Measurements from ENCODE around the gene FEZF2.

DNA sequence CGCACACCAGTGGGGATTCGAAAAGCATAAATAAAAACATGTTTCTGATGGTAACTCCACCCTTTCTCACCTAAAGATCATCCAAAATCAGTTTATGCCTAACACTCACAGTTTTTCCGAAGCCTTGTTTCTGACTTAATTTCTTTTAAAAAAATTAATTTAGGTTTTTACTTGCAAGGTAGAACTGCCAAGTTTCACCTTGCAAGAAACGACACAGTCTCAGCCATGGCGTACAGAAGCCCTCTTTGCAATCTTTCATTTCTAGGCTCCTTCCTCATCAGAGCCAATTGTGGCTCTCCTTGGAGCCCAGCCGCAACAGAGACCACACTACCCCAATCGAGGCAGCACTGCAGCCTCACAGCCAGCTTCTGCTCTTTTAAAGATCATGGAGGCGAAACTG is 31.0 kb upstream of the FEZF2 start:
- no peak for TF ChIP-seq EZH2 (IDR thresholded peaks at IDR 0.05; ENCODE audit: borderline replicate concordance, low read length)
- TF ChIP-seq, protein P1, sequence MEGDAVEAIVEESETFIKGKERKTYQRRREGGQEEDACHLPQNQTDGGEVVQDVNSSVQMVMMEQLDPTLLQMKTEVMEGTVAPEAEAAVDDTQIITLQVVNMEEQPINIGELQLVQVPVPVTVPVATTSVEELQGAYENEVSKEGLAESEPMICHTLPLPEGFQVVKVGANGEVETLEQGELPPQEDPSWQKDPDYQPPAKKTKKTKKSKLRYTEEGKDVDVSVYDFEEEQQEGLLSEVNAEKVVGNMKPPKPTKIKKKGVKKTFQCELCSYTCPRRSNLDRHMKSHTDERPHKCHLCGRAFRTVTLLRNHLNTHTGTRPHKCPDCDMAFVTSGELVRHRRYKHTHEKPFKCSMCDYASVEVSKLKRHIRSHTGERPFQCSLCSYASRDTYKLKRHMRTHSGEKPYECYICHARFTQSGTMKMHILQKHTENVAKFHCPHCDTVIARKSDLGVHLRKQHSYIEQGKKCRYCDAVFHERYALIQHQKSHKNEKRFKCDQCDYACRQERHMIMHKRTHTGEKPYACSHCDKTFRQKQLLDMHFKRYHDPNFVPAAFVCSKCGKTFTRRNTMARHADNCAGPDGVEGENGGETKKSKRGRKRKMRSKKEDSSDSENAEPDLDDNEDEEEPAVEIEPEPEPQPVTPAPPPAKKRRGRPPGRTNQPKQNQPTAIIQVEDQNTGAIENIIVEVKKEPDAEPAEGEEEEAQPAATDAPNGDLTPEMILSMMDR (IDR thresholded peaks at IDR 0.05; ENCODE audit: low read length), result no peak

All from OCI-LY1 (cell line).